Right lung (tissue), 5 donors: Measurements from ENCODE around the gene RTN4IP1. TPM values are rescaled to one million over a fixed set of nuclear protein-coding genes. Genes with fewer than 3 reads are reported as not detected.
"Not testable (repeated sequence)": the region's sequence is repeated elsewhere in the genome, so short reads cannot be mapped to it uniquely, and the experiment has no call there.

Experiments used
- DNase-seq, 2 donors: peaks; one replicate each; pipeline ENCODE4 v3.0.0-alpha.2; 2013
- polyA plus RNA-seq, 5 donors: library from polyadenylated mRNA; unstranded; fragments of 120-200 nt; gene quantifications; one replicate each; pipeline versions ENCODE4 v1.2.1 to v1.2.3, GENCODE V29; 2013; ENCODE audit warnings: inconsistent platforms in 1 of 5, low replicate concordance in 1 of 5; ENCODE audit not compliant: insufficient read length in 5 of 5, insufficient read depth in 1 of 5

The RTN4IP1 gene
- polyA plus RNA-seq, 5 donors = 4.9 to 6.7 (median 5.5) TPM

DNA sequence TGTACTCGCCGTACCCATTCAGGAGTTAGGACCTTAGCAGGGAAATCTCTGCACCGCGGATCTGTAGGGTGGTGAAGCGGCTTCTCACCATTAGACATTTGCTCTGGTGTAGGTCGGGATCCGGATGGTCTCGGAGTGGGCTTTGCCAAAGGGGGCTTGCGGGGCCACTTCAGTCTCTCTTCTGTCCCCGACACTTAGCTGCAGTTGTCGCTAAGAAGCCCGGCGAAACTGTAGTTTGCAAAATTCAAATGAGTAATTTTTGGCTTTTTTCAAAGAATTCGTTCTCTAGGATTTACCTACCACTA lies 513 bp upstream of the RTN4IP1 start:
- no peak for DNase-seq

DNA sequence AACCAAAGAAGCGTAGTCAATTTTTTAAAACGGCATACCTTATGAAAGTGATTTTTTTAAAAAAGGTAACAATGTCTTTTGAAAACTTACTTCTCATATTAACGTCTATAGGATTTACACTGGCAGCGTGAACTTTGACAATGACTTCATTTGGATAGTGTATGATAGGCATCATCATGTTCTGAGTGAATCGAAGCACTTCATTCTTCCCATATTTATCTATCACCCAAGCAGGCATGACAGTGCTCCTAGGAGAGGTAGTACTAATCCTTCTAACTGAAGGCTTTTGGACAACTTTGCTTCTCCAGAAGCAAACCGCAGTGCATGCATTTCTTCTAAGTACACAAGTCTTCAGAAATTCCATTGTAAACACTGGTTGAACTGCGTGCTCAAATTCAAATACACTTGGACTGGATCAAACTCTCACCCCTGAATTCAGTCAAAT lies 618 bp downstream of the RTN4IP1 start:
- DNase-seq = no peak

DNA sequence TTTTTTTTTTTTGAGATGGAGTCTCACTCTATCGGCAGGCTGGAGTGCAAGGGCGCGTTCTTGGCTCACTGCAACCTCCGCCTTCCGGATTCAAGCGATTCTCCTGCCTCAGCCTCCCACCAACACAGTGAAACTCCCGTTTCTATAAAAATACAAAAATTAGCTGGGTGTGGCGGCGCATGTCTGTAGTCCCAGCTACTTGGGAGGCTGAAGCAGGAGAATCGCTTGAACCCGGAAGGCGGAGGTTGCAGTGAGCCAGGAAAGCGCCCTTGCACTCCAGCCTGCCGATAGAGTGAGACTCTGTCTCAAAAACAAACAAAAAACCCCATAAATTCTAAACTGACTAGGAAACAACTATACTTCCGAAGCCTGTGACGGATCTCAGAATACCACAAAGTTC lies 1.5 kb downstream of the RTN4IP1 start:
- DNase-seq = not testable (repeated sequence)

DNA sequence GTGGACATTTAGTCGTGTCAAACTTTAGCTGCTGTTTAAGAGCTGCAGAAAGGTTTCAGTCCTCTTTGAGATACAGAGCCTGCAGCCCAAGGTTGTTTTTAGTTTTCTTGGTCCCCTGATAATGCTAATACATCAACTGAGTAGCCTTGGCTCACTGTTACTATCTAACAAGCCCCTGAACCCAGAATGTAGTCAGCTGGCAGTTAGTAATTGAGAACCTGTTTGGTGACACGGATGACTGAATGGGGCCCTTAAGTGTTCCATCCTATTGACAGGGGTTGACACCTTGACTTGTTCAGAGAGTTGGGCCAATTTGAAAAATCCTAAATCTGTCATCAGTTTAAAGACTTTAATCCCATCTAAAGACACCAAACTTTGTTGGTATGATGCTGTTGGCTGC lies 2.8 kb downstream of the RTN4IP1 start:
- DNase-seq = no peak

DNA sequence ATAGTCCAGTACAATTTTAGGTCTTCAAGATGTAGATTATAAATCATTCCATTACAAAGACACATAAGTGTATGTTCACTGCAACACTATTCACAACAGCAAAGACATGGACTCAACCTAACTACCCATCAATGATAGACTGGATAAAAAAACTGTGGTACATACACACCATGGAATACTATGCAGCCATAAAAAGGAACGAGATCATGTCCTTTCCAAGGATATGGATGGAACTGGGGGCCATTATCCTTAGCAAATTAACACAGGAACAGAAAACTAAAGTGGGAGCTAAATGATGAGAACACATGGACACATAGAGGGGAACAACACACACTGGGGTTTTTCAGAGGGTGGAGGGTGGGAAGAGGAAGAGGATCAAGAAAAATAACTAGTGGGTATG lies 6.3 kb downstream of the RTN4IP1 start:
- DNase-seq = no peak

DNA sequence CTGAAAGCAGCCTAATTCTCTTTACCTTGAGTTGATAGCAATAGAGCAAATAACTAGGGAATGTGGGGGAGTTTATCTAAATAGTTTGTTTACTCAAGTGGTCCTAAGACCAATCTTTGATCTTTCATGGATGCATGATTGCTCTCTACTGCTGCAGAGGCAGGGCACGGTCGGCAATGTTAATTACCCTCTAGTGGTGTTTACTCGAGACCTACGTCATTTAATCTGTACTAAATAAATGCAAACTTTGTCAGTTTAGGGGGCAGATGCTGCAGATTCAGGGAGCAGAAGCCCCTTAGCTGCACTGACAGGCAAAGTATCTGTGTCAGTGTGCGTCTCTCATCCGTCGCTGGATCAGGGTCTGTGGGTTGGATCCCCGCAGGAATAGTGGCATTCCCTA lies 6.9 kb downstream of the RTN4IP1 start:
- DNase-seq = no peak

DNA sequence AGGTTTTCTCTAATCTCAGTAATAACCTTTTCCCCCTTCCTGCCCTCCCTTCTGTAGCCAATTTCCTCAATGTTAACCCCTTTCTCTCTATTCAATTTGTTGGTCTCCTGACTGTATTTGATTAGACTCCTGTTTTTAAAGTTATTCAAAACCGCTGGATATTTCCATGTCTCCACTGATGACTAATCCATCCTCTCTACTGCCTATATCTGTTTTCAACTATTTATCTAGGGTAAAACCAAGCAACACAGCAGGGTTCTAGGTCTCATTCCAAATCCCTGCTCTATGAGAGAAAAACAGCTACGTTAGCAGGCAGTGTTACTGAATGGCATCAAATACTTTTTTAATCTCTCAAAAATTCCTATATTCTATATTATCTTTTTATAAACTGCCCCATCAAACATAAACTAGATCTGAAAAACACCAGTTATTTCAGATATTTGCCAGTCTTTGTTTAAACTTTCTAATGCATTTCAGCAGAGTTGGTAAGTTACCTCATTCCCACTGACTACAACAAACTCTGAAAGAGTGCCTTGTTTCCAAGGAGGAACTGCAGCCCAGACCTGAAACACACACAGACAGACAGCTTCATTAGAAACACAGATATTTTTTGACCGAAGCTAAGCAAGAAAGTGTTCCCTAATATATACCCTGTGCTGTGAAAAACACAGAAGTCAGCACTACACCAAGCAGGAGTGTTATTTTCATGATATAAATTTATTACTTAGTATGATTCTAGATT lies 8.2 kb downstream of the RTN4IP1 start:
- DNase-seq = no peak

DNA sequence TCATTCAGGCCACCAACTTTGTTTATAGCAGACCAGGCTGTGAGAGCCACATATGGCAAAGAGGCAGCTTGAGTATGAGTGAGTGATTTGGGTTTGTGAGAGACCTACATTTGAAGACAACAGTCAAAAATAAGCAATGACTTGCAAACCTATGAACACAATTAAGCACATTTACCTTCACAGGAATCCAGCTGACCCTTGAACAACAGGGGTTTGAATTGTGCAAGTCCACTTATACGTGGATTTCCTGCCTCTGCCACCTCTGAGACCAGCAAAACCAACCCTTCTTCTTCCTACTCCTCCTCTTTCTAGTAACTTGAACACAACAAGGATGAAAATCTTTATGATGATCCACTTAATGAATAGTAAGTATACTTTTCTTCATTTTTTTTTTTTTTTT lies 10.1 kb downstream of the RTN4IP1 start:
- DNase-seq = no peak

DNA sequence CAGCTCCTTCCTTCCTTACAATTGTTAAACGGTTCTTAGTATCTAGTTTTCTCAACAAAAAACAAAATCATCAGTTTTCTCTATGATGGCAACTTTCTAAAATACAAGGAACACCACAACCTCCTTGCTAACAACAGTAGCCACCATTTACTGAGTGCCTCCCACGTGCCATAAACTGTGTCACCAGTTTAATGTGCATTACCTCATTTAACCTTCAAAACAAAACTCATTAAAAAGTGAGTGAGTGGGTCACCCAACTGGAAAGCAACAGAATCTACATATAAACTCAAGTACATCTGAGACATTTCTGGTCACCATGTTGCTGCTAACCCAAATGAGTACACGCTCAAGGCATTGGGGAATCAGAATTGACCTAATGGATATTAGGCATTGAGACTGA lies 11.0 kb downstream of the RTN4IP1 start:
- DNase-seq = no peak

DNA sequence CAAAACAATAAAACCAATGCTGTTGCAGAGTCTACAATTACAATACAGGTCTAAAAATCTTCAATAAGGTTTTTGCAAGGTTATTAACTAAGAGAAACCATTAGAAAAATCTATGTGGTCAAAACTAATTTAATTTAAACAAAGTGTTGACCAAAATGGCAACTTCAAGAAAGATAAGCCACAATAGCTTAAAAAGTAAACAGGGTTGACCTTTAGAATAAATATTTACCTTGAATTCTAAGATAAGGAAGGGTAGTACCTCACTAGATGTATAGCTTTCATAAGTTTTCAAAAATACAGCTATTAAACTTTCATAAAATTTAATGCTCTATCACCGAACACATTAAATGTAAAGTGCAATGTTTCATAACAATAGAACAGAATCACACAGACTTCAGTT lies 11.4 kb downstream of the RTN4IP1 start:
- no peak for DNase-seq

DNA sequence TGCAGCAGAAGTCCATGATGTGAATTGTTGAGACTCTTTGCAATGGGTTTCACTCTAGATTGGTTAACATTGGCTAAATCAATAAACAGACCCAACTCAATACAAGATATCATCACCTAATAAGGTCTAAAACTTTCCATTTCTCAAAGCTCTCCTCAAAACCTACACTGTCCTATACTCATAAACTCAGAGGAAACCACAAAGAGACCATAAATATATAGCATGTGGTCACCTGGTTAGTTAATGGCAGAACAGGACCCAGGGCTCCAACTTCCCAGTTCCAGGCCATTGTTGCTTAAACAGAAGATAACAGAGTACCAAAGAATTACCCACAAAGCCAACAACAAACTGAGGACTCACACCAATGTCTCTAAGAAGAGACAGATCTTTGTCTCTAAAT lies 12.0 kb downstream of the RTN4IP1 start:
- DNase-seq = no peak

DNA sequence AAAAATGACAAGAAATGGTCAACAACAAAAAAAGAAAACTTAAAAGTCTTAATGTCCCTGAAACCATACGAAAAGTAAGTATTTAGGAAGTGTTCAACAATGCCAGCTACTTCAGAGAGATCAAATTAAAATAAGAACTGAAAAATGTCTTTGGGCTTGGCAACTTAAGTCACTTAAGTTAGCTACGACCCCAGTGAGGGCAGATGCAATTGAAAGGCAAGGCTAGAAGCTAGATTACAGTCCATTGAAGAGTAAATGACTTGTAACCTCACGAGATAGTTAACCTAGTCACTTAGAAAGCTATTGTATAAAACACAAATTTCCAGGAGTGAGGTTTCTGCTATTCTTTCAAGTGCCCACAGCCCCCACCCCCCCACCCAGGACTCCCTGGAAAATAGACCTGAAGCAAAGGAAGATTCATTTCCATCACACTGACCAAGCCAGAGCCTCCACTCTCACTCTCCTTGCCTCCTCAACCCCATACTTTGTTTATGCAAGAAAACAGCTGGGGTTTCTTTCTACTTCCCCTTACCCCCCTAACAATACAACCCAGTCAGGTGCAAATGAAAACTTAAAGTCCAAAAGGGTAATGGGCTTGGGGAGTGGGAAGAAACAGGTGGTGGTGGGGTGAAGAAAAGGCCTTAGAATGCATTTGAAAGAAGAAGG lies 14.6 kb downstream of the RTN4IP1 start:
- no peak for DNase-seq

DNA sequence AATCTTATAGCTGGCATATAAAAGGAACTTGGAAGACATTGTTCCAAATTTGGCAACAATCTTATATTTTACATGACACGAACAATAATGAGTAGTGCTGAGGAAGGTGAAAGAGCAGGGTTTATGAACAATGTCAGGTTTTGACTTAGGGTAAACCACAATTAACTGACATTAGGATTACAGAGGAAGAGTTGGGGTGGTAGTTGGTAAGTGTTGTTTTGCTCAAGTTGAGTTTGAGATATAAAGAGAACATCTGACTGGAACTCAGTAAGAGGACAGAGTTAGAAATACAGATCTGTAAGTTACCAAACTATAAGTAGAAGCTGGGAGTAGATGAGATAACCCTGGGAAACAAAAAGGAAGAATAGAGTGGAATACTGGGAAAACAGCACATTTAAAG lies 15.1 kb downstream of the RTN4IP1 start:
- DNase-seq = no peak

DNA sequence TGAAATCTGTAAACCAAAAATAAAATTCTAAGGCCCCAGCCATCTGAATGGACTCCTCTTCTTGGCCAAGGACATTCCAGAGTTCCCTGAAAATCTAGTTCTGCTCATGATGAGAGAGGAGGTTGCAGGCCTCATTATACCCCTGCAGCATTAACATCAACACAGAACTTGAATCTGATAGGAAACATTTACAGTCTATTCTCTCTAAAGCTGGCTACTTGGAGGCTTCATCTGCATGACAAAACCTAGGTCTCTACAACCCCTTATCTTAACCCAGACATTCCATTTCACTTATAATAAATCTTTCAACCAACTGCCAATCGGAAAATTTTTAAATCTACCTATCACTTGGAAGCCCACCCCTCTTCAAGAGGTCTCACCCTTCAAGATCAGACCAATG lies 15.7 kb downstream of the RTN4IP1 start:
- no peak for DNase-seq

DNA sequence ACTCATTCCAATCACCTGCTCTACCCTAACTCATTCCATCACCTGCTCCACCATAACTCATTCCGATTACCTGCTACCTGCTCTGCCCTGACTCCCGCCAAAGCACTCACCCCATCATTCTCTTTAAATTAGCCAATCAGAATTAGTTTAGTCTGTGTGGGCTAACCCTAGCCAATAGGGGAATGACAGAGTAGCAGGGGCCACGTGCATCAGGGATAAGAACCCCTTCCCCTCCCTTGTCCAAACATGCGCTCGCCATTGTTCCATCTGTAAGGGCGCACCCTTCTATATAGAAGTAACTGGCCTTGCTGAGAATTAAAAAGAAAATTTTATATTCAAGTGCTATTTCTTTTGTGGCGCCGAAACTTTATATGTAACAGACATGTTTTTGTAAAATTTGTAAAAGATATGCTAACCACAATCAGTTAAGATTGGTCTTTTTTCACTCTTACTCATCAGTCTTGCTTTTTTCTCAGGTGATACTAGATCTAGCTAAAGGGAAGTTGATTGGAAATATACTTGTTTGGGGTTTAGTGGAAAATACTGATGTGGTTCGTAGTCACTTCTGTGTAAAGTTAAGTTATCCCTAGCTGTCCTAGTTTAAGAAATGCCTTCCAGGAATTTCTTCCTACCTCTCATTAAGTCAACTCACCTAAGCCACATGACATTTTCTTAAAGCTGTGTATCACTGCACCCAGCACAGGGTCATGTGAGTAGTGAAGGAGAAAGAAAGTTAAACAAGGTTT lies 16.5 kb downstream of the RTN4IP1 start:
- no peak for DNase-seq

DNA sequence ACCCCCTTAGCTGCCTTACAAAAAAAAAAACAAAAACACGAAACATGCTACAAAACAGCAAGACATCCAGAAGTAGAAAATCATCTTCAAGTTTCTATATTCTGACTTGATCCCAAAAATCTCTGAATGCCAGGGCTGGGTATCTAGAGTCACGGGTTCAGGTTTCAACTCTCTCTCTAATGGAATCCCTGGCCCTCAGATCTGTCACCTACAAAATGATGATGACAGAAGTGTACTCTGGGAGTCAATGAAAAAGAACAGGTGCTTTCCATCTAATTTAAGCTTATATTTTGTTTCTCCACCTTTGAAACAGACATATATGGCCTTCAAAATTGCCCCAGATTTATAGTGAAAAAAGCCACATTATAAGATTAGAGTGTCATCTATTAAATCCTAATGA lies 18.3 kb downstream of the RTN4IP1 start:
- DNase-seq = no peak

DNA sequence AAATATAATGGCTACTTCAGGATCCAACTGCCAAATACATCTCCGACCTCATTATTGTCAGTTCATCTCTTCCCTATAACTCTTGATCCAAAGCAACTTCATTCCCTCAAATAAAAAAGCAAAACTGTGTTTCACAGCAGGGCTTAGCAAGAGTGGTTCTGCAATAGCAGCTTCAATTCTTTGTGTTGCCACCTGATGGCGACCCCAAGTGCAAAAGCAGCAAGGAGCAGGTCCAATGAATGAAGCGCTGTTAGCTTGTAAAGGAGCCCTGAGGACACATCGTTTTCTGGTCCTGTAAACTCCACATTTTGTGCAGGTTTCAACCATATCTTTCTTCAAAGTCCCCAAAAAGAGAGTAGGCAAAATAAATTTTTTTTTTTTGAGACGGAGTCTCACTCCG lies 19.6 kb downstream of the RTN4IP1 start:
- DNase-seq = peak in 1 of 2 donors; percentile 16

DNA sequence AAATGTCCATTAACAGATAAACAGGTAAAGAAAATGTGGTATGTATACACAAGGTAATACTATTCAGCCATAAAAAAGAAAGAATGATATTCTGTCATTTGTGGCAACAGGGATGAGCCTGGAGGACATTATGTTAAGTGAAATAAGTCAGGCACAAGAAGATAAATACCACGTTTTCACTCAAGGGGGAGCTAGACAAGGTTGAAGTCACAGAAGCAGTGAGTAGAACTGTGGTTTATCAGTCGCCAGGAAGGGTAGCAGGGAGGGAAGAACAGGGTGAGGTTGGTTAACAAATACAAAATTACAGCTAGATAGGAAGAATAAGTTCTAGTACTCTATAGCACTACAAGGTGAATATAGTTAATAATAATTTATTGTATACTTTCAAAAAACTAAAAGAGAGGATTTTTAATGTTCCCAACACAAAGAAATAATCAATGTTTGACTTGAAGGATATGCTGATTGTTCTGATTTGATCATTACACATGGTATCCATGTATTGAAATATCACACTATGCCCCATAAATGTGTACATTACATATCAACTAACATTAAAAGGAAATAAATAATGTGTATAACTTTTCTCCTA lies 21.1 kb downstream of the RTN4IP1 start:
- DNase-seq = no peak

DNA sequence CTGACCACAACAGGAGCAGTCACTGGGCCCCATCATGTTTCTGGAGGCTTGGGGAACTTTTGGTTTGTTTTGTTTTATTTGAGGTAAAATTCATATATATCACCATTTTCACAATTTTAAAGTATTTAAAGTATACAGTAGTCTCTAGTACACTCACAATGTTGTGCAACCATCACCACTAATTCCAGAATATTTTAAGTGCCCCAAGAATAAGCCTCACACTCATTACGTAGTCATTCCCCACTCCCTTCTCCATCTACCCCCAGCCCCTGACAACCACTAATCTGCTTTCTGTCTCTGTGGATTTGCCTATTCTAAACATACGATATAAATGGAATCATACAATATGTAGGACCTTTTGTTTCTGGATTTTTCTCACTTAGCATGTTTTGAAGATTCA lies 29.0 kb downstream of the RTN4IP1 start:
- DNase-seq = no peak

DNA sequence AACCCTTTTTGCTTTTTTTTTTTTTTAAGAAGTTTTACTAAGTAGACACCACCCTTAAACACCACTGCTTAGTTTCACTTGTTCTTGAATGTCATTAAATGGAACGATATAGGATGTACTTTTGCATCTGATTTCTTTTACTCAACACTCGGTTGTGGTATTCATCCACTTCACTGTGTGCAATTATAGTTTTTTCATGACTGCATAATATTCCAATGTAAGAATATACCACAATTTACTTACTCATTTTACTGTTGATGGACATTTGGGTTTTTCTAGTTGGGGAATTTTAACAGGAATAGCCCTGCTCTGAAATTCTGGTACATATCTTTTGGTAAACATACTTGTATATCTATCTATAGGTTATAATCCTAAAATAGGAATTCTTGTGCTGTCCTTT lies 29.9 kb downstream of the RTN4IP1 start:
- DNase-seq = no peak

DNA sequence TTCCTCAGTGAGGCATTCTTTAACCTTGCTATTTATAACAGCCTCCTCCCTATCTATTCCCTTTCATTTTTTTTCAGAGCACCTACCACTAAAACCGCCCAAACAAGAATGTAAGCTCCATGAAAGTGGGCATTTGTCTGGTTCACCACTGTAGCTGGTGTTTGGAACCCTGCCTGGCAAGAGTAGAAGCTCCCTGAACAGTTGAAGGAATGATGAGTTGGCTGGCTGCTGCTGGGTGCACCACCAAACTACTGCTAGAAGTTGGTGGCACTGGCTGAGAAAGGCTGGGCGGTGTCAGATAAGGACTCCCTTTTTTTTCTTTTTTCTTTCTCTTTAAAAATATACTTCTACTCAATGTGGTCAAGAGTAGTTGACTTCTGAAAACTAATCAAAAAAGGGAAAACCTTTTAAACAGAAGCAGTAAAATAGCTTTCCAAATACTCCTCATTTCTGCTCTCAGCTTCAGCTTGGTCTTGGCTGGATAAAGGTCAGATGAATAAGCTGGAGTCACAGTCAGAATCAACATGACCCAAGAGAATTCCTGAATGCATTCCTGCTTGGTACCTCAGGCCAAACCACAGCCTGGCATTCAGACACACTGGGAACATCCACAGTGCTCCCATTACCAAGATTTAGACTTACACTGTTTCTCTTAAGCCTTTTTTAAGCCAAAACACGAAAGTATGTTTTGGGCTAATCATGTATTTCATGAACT lies 38.0 kb downstream of the RTN4IP1 start:
- DNase-seq = no peak

DNA sequence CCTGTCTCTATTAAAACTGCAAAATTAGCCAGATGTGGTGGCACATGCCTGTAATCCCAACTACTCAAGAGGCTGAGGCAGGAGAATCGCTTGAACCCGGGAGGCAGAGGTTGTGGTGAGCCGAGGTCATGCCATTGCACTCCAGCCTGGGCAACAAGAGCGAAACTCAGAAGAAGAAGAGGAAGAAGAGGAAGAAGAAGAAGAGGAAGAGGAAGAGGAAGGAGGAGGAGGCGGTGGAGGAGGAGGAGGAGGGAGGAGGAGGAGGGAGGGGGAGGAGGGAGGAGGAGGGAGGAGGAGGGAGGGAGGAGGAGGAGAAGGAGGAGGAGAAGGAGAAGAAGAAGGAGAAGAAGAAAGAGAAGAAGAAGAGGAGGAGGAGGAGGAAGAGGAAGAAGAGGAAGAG lies 40.4 kb downstream of the RTN4IP1 start:
- DNase-seq = not testable (repeated sequence)
